CD4-positive, alpha-beta T cell treated with Interleukin-4 for 4 hours (primary cell): ENCODE measurements around the gene CACNG7.

Source experiments
- DNase-seq: peaks from one replicate; pipeline ENCODE4 v3.0.0-alpha.2; 2020

Gene CACNG7

DNA sequence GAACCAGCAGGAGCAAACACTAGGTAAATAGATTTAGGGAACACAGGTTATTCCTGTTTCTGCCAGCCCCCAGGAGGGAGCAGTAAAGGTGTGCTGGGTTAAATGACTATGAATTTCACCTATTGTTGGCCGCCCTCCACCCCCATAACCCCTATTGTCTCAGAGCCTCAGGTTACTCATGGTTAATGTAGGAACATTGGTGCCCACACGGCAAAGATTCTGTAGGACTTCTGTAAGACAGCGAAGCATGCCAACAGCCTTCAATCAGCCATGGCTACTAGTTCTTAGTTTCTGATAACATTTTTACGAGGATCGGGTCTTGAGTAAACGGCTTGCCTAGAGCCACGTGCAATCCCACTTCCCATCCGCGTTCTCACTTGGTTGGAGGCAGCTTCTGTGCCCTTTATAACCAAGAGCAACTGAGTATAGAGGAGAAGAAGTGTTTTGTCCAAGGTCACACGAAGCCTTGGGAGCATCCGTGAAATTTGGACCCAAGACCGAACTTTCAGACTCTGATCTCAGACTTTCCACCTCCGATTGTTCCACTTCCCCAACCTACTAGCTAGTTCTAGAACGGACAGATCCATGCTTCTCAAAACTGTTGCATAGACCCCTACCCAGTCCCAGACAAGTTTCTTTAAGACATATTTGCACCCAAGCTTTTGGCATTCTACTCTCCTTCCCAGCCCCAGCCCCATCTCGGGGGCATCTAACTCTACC, 48.5 kb downstream of the CACNG7 start:
- DNase-seq: no peak

DNA sequence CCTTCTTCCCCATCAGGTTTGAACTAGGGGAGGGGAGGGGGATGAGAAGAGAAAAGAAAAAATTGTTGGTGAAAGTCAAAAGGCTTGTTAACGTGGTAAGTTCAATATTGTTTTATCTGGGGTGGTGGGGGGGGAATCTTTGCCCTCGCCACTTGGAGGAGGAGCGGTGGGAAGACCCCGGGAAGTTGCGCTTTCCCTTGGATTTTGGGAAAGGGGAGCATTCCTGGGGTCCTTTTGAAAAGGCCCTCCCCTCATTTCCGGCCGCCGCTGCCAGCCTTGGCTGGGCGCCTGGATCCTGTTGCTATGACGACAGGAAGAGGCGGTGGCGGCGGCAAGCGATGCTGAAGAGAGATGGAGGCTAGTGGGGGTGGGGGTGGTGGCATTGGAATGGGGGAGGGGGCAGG, 49.1 kb downstream of the CACNG7 start:
- no peak for DNase-seq

DNA sequence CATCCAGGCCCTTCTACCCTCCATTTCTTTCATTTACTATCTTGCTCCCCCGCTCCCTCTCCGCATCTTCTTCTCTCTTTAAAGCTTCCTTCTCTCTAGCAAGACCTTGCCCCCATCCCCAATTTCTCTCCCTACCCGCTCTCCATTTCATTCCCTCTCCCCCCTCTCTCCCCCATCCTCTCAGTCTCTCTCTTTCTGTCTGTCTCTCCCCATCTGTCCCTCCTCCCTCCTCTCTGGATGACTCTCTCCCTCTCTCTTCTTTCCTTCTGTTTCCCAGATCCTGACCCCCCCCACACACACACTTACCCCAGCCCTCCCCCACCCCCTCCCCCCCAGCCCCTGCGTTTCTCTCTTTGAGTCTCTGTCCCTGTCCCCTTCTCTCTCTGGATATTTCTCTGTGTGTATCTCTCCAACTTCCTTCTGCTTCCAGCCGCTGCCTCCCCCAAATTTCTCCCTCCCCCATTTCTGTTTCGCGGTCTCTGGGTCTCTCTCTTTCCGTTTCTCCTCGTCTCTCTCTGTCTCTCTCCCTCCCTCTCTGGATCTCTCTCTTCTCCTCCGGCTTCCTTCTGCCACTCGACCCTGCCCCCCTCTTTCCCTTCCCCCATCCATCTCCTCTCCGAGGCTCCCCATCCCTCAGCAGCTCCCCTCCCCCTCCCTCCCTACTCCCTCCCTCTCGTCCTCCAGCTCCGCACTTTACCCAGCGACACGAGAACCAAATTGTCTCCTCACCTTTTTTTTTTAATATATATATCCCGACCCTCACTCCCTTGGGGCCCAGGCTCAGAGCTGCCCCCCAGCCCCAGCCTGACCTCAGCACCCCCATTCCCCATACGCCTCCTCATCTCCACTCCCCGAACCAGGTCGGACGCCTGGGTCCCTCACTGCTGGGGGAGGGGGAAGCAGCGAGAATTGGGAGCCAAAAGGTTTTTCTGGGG, 50.0 kb downstream of the CACNG7 start:
- DNase-seq: no peak

DNA sequence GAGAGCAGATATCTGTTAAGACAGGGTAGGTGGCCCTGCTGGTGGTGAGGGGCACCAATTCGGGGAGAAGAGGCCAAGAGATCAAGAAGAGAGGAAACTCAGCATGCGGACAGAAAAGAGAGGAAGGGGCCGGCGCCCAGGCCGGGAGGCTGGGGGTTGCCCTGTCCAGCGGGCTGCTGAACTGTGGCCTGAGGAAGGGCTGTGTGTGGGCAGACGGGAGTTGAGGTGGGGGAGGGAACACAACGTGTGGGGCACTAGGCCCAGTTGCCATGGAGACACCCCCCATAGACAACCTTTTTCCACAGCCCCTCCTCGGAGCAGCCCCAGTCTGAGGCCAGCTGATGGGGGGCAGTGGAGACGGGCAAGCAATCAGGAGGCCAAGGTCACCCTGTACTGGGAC, 51.1 kb downstream of the CACNG7 start:
- no peak for DNase-seq

DNA sequence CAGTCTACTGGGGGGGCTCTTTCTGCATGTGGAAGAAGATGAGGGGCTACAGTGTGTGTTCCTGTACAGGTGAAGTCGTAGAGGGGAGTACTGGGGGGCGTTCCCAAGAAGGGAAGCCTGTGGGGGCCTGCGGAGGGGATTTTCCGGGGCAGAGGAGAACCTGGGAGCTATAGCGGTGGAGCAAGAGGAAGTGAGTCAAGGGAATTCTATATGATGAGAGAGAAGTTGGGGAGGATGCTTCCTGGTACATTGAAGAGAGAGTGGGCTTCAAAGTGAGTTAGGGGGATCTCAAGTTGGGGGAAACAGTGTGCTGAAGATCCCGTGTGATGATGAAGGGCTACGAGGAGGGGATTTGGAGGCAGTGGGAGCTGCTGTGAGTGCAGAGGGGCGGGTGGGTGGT, 51.8 kb downstream of the CACNG7 start:
- DNase-seq: no peak

DNA sequence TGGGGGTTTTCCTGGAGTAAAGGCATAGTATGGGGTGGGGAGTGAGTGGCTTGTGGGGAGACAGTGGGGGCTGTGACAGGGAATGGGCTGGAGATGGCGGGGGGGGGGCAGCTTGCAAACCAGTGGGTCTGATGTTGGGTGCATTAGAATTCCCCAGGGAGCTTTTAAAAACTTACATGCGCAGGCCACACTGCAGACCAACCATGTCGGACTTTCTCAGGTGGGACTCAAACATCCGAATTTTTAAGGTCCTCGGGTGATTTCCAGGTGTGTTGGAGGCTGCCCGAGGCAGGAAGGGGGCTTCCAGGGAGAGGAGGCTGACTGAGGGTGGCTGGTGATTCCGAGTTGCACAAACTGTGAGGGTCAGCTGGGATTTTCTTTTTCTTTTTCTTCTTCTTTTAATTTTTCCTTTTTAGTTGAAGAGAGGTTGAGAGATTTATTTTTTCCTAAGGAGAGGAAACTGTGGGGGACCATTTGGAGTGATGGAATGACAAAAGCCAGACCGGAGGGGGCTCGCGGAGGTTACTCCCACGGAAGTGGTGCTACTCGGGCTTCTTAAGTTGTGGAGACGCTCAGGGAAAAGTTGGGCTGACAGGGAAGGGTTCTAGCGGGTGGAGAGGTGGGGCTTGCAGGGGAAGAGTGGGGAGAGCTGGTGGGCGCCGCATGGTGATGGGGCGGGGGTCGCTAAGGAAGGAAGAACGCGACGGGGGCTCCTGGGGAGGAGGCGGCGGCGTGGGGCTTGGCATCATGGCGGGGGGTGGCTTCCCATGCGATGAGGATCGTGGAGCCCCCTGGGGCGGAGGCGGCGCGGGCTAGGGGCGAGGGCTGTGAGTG, 52.7 kb downstream of the CACNG7 start:
- no peak for DNase-seq

DNA sequence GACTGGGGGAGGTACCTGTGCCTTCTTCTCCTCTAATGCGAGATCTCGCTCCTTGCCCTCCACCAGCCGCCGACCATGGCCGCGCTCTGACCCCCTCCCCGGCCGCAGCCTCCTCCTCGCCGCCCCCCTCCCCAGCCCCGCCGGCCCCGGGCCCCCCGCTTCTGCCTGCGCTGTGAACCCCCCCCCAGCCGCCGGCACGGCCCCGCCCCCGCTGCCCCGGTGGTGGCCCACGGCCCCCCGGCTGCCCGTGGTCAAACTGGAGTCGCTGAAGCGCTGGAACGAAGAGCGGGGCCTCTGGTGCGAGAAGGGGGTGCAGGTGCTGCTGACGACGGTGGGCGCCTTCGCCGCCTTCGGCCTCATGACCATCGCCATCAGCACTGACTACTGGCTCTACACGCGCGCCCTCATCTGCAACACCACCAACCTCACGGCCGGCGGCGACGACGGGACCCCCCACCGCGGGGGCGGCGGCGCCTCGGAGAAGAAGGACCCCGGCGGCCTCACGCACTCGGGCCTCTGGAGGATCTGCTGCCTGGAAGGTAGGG, 53.9 kb downstream of the CACNG7 start, which contains the start of gene CACNG8:
CACNG8 (plus strand) TSS at position 51 of the 545 bp plus-strand sequence.
- no peak for DNase-seq

DNA sequence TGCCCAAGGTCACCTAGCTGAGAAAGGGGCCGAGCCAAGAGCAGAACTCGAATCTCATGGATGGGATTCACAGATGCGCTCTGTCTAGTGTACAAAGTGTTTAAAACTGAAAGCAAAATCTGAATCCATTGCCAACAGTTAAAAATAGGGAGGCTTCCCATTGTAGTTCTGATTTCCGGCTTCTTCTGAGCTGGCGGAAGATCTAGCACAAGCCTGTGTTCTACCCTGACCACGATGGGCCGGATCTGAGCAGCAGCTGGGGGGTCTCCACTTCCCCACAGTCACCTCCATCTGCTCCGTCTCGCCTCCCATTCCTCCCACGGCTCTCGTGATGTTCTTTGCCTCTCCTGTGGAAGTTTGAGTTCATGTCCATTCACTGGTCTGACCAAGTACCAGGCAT, 56.0 kb downstream of the CACNG7 start:
- DNase-seq: no peak

DNA sequence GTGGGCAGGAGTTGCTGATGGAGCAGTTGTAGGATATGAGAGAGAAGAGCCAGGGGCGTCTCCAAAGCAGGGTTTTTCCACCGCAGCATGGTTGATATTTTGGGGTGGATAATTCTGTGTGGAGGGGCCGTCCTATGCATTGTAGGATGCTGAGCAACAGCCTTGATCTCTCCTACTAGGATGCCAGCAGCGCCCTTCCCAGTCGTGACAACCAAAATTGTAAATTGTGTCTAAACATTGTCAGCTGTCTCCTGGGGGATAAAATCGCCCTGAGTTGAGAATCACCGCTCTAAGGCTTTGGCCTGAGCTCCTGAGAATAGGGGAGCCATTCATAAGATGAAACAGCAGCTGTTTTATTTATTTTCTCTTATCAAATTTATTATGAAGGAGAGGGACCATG, 57.9 kb downstream of the CACNG7 start:
- no peak for DNase-seq

DNA sequence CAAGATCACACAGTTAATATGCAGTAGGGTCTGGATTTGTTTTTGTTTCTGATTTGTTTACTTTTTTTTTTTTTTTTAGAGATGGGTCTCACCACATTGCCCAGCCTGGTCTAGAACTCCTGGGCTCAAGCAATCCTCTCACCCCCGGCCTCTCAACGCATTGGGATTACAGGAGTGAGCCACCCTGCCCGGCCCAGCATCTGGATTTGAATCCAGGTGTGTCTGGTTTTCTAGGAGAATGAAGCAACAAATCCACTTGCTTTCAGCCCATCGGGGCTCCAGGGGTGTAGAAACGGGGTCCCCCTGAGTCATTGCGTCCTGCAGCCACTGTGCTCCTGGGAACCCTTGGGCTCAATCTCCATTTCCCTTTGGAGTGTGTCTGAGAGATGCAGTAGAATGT, 60.3 kb downstream of the CACNG7 start:
- DNase-seq: no peak

DNA sequence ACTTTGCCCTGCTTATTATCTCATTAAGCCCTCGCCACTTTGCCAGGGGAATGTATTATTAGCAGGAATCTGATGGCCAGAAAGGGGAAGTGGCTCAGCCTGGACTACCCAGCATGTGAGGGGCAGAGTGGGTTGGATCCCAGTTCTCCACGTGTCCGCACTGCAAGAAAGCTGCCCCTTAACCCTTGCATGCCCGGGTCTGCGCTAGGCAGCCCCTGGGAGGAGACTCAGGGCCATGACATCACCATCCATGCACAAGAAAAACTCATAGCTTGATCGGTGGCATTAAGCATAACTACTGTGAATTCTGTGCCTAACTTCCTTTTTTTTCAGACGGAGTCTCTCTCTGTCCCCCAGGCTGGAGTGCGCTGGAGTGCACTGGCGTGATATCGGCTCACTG, 62.6 kb downstream of the CACNG7 start:
- no peak for DNase-seq

DNA sequence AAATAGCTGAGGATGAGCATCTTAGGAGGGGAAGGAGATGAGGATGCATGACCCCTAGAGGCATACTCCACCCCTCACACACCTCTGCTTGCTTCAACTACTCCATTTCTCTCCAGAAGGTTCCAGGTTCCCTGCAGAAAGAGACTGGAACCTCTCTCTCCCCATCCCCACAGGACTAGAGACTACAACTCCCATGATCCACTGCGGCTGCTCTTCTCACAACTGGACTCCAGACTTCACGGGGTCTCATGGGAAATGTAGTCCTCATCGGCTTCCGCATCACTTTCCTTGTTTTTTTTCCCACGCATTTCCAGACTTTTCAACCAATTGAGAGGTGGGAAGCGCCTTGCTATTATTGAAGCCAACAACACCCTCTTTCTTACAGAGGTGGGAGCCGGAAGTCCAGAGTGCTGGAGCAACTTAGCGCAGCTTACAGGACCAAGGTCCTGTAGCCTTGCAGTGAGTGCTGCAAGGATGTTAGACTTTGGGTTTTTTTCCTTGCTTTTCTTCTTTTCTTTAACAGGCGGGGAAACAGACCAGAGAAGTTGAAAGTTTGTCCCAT, 68.4 kb downstream of the CACNG7 start:
- DNase-seq: peak; percentile 55

DNA sequence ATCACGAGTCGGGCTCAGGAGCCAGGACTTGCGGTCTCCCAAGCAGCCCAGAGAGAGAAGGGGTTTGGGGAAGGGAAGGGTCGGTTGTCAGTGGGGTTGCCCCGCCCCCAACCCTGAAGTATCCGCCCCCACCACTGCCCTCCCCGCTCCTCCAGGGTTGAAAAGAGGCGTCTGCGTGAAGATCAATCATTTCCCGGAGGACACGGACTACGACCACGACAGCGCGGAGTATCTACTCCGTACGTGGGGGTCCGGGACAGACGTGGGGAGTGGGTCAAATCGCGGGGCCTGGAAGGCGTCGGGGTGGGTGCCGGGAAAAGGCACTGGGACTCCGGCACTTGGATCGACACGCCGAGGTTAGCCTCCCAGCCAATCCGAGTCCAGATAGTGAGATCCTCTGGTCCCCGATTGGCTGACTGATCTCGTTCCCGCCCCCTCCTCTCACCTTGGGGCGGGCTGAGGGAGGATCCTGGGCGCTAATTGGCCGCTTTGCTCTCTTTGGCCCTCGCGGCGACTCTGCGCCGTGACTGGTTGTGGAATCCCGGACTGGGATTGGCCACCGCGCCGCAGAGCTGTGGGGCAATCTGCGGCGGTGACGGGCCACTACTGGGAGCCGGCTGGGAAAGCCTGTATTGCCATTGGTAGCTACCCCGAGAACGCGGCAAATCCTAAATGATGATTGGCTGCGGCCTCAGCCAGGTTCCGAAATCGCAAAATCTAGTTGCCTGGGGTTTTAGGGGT, 69.1 kb downstream of the CACNG7 start:
- DNase-seq: peak; percentile 5

DNA sequence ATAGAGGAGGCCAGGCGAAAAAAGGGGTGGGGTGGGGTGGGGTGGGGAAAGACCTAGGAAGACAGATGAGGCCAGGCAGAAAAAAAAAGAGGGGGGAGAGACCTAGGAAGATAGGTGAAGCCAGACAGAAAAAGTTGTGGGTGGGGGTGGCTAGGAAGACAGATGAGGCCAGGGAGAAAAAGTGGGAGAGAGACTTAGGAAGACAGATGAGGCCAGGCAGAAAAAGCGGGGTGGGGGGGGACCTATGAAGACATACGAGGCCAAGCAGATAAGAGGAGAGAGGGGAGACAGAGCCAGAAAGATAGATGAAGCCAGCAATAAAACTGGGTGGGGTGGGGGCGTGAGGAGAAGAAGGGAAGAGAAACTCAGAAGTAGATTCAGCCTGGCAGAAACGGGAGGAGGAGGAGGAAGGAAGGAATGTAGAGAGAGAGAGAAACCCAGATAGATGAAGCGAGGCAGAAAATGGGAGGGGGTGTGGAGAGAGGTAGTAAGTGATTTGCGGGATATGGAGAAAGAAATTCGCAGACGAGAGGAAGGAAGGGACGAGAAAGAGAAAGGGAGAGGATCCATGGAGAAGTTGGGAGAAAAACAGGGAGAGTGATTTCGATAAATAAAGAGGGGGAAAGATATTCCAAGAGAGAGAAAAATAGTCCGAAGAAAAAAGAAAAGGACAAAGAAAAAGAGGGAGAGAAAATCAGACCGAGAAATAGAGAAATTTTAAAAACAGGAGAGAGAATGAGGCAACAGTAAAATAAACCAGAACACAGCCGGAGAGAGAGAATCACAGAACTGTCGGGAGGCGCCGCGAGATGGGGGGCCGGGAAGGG, 70.1 kb downstream of the CACNG7 start:
- no peak for DNase-seq

DNA sequence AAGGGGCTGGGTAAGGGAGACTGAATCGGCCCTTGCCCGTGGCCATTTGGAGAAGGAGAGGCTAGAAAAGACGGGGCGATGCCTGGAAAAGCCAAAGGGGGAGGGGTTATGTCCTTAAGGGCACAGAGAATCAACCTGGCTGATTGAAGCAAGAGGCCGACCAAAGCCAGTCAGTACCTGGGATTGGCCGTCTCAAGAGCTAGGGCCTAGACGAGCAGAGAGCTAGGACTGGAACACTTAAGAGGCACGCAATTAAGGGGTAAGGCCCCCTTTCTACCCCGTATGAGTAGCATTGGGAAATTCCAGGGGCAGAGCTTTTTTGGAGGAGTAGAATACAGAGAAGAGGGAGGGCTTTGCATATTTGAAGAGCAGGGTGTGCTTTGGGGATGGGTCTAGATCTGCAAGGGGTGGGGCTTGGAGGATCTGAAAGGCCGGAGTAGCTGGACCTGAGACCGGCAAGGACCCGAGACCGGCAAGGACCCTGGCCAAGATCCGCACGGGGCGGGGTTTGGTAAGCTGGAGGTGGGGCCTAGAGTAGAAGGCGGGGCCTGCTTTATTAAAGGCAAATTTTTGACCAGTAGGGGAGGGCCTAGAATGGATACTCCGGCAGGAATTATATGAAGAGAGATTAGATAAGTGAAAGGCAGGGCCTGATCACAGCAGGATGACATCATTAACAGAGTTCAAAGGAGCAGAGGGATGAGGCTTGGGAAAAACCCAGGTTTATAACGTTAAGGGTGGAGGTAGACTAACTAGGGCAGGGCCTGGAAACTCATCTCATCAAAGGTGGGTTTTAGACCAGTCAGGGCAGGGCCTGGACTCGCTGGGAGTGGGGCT, 71.7 kb downstream of the CACNG7 start:
- DNase-seq: no peak

DNA sequence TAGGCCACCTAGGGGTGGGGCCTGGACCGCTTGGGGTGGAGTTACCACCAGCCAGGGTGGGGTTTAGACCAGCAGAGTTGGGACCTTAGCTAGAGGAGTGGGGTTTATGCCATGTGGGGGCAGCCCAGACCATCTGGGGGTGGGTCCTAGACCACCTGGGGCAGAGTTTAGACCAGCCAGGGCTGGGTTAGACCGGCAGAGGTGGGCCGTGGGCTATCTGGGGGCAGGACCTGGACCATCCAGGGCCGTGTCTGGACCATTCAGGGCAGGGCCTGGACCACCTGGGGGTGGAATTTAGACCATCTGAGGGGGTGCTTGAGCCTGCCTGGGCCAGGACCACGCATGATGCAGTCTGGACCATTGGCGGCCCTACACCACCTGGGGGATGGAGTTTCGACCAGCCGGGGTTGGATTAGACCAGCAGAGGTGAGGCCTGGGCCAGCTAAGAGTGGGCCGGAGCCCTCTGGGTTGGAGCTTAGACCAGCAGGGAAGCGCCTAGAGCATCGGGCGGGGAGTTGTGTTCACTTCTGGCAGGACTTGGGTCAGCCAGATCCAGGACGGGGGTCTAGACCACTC, 72.4 kb downstream of the CACNG7 start:
- DNase-seq: no peak

DNA sequence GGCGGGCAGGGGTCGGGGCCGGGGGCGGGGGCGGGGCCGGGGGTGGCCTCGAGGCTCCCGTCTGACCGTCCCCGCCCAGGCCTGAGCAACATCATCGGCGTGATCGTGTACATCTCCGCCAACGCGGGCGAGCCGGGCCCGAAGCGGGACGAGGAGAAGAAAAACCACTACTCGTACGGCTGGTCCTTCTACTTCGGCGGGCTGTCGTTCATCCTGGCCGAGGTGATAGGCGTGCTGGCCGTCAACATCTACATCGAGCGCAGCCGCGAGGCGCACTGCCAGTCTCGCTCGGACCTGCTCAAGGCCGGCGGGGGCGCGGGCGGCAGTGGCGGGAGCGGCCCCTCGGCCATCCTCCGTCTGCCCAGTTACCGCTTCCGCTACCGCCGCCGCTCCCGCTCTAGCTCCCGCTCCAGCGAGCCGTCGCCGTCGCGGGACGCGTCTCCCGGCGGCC, 72.9 kb downstream of the CACNG7 start:
- DNase-seq: no peak

DNA sequence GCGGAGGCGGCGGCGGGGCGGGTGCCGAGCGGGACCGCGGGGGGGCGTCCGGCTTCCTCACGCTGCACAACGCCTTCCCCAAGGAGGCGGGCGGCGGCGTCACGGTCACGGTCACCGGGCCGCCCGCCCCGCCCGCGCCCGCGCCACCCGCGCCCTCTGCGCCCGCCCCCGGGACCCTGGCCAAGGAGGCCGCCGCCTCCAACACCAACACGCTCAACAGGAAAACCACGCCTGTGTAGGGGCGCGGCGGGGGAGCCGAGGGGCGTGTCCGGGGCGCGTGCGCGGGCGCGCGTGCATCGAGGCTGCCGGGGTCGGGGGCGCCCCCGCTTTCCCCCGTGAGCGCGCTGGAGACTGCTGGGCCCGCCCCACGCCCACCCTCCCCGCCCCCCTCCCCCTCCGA, 73.5 kb downstream of the CACNG7 start:
- DNase-seq: no peak
